WTC11 (cell line): ENCODE data around the gene LRMDA. TPM values are rescaled to one million over a fixed set of nuclear protein-coding genes. Genes with fewer than 3 reads are reported as not detected.

Experiments used
- ATAC-seq: fragments of 200-7000 bp; cut with Tn5 transposase; 2 replicates; pipeline ENCODE4 v1.10.0; 2021; ENCODE audit warnings: mild to moderate bottlenecking, moderate library complexity
- CTCF ChIA-PET: fragments of 300-600 bp; sonication (Branson Sonifier 250); formaldehyde crosslinking; loops from one replicate; lab custom pipeline; 2021; ENCODE audit warnings: antibody characterized with exemption; lab: Charles Lee
- POLR2A ChIA-PET: fragments of 350-600 bp; sonication (Branson Sonifier 250); formaldehyde crosslinking; loops from one replicate; lab custom pipeline; 2021; ENCODE audit warnings: antibody characterized with exemption; lab: Charles Lee
- DNase-seq: peaks from one replicate; pipeline ENCODE4 v3.0.0; 2021; ENCODE audit warnings: low spot score
- H3K27ac Mint-ChIP-seq: 2 replicates; pipeline ENCODE4 v1.8.0; 2021; ENCODE audit warnings: mixed read lengths
- H3K27me3 Mint-ChIP-seq: 2 replicates; pipeline ENCODE4 v1.8.0; 2021; ENCODE audit warnings: low read depth, mild to moderate bottlenecking, moderate library complexity, mixed read lengths
- H3K36me3 Mint-ChIP-seq: 2 replicates; pipeline ENCODE4 v1.8.0; 2021; ENCODE audit warnings: mixed read lengths
- H3K4me1 Mint-ChIP-seq: 2 replicates; pipeline ENCODE4 v1.8.0; 2022; ENCODE audit warnings: mixed read lengths
- H3K4me3 Mint-ChIP-seq: 2 replicates; pipeline ENCODE4 v1.8.0; 2021; ENCODE audit warnings: mild to moderate bottlenecking, moderate library complexity, mixed read lengths
- H3K9me3 Mint-ChIP-seq: 2 replicates; pipeline ENCODE4 v1.8.0; 2021; ENCODE audit warnings: mixed read lengths
- ATF6 ChIP-seq: sonication (generic); formaldehyde crosslinking; IDR thresholded peaks from 2 replicates; pipeline ENCODE4 v1.8.1; 2023; ENCODE audit warnings: mild to moderate bottlenecking, missing genetic modification reagents
- ERG ChIP-seq: fragments of 250-450 bp; sonication (Bioruptor Pico); IDR thresholded peaks from 2 replicates; pipeline ENCODE4 v1.8.0; 2021; ENCODE audit warnings: mild to moderate bottlenecking
- GRHL2 ChIP-seq: fragments of 250-450 bp; sonication (Bioruptor Pico); IDR thresholded peaks from 2 replicates; pipeline ENCODE4 v1.8.0; 2022; ENCODE audit warnings: mild to moderate bottlenecking, moderate library complexity; ENCODE audit not compliant: insufficient replicate concordance, severe bottlenecking
- MXD4 ChIP-seq: fragments of 250-450 bp; sonication (Bioruptor Pico); IDR thresholded peaks from 2 replicates; pipeline ENCODE4 v1.8.0; 2021; ENCODE audit warnings: mild to moderate bottlenecking, moderate library complexity, borderline replicate concordance
- OVOL2 ChIP-seq: fragments of 250-450 bp; sonication (Bioruptor Pico); IDR thresholded peaks from 2 replicates; pipeline ENCODE4 v1.9.0; 2021; ENCODE audit warnings: mild to moderate bottlenecking, borderline replicate concordance
- SP1 ChIP-seq: sonication (generic); formaldehyde crosslinking; conservative IDR thresholded peaks from 2 replicates; pipeline ENCODE4 v1.8.1; 2022; ENCODE audit warnings: missing genetic modification reagents
- STAT6 ChIP-seq: sonication (generic); formaldehyde crosslinking; conservative IDR thresholded peaks from 2 replicates; pipeline ENCODE4 v1.8.1; 2023; ENCODE audit warnings: mild to moderate bottlenecking, low read depth, missing genetic modification reagents, moderate library complexity
- TEAD1 ChIP-seq: sonication (generic); formaldehyde crosslinking; IDR thresholded peaks from 2 replicates; pipeline ENCODE4 v1.8.0; 2022; ENCODE audit warnings: mild to moderate bottlenecking, missing genetic modification reagents
- TEAD4 ChIP-seq: sonication (generic); formaldehyde crosslinking; IDR thresholded peaks from 2 replicates; pipeline ENCODE4 v1.8.0; 2022; ENCODE audit warnings: mild to moderate bottlenecking, missing genetic modification reagents
- ZBTB43 ChIP-seq: sonication (generic); formaldehyde crosslinking; IDR thresholded peaks from 2 replicates; pipeline ENCODE4 v1.8.1; 2023; ENCODE audit warnings: mild to moderate bottlenecking, missing genetic modification reagents
- ZNF138 ChIP-seq: sonication (generic); formaldehyde crosslinking; conservative IDR thresholded peaks from 2 replicates; pipeline ENCODE4 v1.8.1; 2022; ENCODE audit warnings: mild to moderate bottlenecking, moderate library complexity, missing genetic modification reagents
- ZNF281 ChIP-seq: sonication (generic); formaldehyde crosslinking; IDR thresholded peaks from 2 replicates; pipeline ENCODE4 v1.8.0; 2023; ENCODE audit warnings: mild to moderate bottlenecking, missing genetic modification reagents
- ZNF396 ChIP-seq: fragments of 250-450 bp; sonication (Bioruptor Pico); IDR thresholded peaks from 2 replicates; pipeline ENCODE4 v1.8.0; 2021; ENCODE audit warnings: mild to moderate bottlenecking, moderate library complexity, borderline replicate concordance
- total RNA-seq: library from RNA; stranded (reverse); gene quantifications from 3 replicates; pipeline ENCODE4 v1.2.3, GENCODE V29; 2021
- TF ChIP-seq, protein P1 (sequence below): fragments of 250-450 bp; sonication (Bioruptor Pico); conservative IDR thresholded peaks from 2 replicates; pipeline ENCODE4 v1.9.0; 2021; ENCODE audit warnings: mild to moderate bottlenecking
- TF ChIP-seq, protein P2 (sequence below): sonication (generic); formaldehyde crosslinking; IDR thresholded peaks from 2 replicates; pipeline ENCODE4 v1.8.1; 2023; ENCODE audit warnings: mild to moderate bottlenecking, moderate library complexity, missing genetic modification reagents
- TF ChIP-seq, protein P3 (sequence below): fragments of 250-450 bp; sonication (Bioruptor Pico); IDR thresholded peaks from 2 replicates; pipeline ENCODE4 v1.9.0; 2021; ENCODE audit warnings: mild to moderate bottlenecking

The LRMDA gene
- total RNA-seq, 1 experiment from 2014 or later, result 0.92 TPM

- no peak for TF ChIP-seq ERG (CRISPR knock-in tag)
- TF ChIP-seq, protein P1, sequence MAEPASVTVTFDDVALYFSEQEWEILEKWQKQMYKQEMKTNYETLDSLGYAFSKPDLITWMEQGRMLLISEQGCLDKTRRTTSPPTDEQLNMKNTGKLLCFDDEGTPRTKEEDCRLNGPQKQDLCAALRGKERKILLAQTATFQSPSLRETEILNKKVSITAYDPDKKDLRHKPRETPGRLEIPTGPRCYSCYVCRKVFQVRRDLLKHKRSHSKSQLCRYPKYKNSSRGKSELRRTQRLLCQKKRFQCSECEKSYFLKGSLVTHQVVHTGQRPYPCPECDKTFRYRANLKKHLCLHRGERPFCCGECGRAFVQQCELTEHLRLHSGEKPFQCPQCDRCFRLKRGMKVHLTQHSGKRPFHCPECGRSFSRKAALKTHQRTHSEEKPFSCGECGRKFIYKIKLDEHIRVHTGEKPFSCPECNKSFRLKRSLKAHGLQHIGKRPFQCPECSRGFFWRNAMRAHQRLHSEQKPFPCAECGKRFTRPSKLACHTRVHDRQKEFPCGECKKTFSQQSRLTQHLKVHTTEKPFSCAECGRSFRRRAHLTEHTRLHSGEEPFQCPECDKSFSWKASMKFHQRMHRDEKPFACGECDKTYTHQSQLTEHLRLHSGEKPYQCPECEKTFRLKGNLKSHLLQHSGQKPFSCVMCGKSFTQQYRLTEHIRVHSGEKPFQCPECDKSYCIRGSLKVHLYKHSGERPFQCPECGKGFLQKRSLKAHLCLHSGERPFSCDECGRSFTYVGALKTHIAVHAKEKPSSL (CRISPR knock-in tag), result no peak
- no peak for TF ChIP-seq ZBTB43 (CRISPR knock-in tag)
- TF ChIP-seq OVOL2, result no peak
- TF ChIP-seq, protein P2, sequence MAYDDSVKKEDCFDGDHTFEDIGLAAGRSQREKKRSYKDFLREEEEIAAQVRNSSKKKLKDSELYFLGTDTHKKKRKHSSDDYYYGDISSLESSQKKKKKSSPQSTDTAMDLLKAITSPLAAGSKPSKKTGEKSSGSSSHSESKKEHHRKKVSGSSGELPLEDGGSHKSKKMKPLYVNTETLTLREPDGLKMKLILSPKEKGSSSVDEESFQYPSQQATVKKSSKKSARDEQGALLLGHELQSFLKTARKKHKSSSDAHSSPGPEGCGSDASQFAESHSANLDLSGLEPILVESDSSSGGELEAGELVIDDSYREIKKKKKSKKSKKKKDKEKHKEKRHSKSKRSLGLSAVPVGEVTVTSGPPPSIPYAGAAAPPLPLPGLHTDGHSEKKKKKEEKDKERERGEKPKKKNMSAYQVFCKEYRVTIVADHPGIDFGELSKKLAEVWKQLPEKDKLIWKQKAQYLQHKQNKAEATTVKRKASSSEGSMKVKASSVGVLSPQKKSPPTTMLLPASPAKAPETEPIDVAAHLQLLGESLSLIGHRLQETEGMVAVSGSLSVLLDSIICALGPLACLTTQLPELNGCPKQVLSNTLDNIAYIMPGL (CRISPR knock-in tag), result no peak
- TF ChIP-seq SP1 (CRISPR knock-in tag), result no peak
- TF ChIP-seq, all 79 proteins: peak for 0
These were observed 8.5 kb upstream of the LRMDA start (continued) for GRCh38 chr10:75422913-75423312.

DNA sequence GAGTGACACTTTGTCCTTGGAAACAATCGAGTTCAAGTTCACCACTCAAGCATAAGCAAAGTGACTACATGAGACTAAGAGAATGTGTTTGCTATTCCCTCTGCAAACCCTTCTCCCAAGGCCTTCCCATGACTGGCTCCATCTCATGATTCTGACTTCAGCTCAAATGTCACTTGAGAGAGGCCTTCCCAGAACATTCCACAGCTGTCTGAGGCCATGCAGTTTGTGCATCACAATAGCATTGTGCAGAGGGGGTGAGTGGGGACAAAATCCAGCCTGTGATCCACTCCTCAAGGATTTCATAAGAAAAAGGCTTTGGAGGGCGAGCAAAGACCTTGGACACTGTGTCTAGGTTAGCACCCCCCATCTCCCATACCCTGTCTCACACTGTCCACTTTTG lies 6.9 kb upstream of the LRMDA start:
- CTCF ChIA-PET, result interaction anchor here (1.0 to 1.5 kb wide), 2 partner anchors 23 to 29 kb away, joined by 3 to 4 read pairs; partner anchors contain the start of gene ZNF503
- peaks cover 95% of the 10 kb centered on the region for H3K27me3 Mint-ChIP-seq
- H3K9me3 Mint-ChIP-seq, result peaks cover 5% of the 10 kb centered on the region; the same call in 1 of the 2 replicates
- TF ChIP-seq TEAD1 (CRISPR knock-in tag) (no peak), GRHL2 (CRISPR knock-in tag) (no peak), ATF6 (CRISPR knock-in tag) (no peak), ZNF281 (no peak), ZNF396 (CRISPR knock-in tag) (no peak), MXD4 (CRISPR knock-in tag) (no peak), STAT6 (CRISPR knock-in tag) (no peak), ZNF138 (no peak), TEAD4 (CRISPR knock-in tag) (no peak)
- TF ChIP-seq, protein P3, sequence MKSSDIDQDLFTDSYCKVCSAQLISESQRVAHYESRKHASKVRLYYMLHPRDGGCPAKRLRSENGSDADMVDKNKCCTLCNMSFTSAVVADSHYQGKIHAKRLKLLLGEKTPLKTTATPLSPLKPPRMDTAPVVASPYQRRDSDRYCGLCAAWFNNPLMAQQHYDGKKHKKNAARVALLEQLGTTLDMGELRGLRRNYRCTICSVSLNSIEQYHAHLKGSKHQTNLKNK, result no peak

More for the DNA sequence above, 6.9 kb upstream of the LRMDA start:
- no peak for ATAC-seq
- Mint-ChIP-seq H3K4me1 (peaks cover 12% of the 10 kb centered on the region), H3K4me3 (no peak overlapping the region), H3K27ac (no peak overlapping the region), H3K36me3 (no peaks in the 10 kb centered on the region)
- no peak for DNase-seq
- POLR2A ChIA-PET, result no interaction called here
